GM18858 (cell line): ENCODE data around the gene RRP8.

ENCODE experiments used
- ATAC-seq: cut with Tn5 transposase; IDR thresholded peaks from one replicate; pipeline ENCODE4 v1.9.1; 2021; ENCODE audit not compliant: unreplicated experiment

Gene RRP8

GRCh38 chr11:6603287-6604080 lies at the start of gene RRP8, which contains the start of gene ILK:
Gene RRP8 (minus strand): TSS chr11:6603616. CDS start chr11:6603502, 114 bp downstream.
Gene ILK (plus strand): TSS chr11:6603774. CDS start chr11:6604272, 498 bp downstream.
- peak; percentile 57 for ATAC-seq

- ATAC-seq: no peak
Measured at GRCh38 chr11:6653097-6653496, 49.7 kb upstream of the RRP8 start.

GRCh38 chr11:6652182-6652581 lies 48.8 kb upstream of the RRP8 start:
- ATAC-seq: no peak

- ATAC-seq: no peak
Measured at GRCh38 chr11:6650980-6651379, 47.6 kb upstream of the RRP8 start.

- ATAC-seq: no peak
Measured at GRCh38 chr11:6650104-6650503, 46.7 kb upstream of the RRP8 start.

- ATAC-seq: no peak
Measured at GRCh38 chr11:6648501-6648900, 45.1 kb upstream of the RRP8 start.

- no peak for ATAC-seq
Measured at GRCh38 chr11:6647836-6648235, 44.4 kb upstream of the RRP8 start.

GRCh38 chr11:6646918-6647679 lies 43.7 kb upstream of the RRP8 start:
- peak; percentile 92 for ATAC-seq

GRCh38 chr11:6646576-6646917 lies 43.1 kb upstream of the RRP8 start:
- no peak for ATAC-seq

- no peak for ATAC-seq
Measured at GRCh38 chr11:6646071-6646470, 42.7 kb upstream of the RRP8 start.

- ATAC-seq: no peak
Measured at GRCh38 chr11:6642957-6643356, 39.5 kb upstream of the RRP8 start.

GRCh38 chr11:6640985-6641701 lies 37.7 kb upstream of the RRP8 start:
- ATAC-seq: no peak

- no peak for ATAC-seq
Measured at GRCh38 chr11:6640036-6640984, 36.9 kb upstream of the RRP8 start.

- ATAC-seq: no peak
Measured at GRCh38 chr11:6638429-6638828, 35.0 kb upstream of the RRP8 start.

GRCh38 chr11:6637871-6638270 lies 34.5 kb upstream of the RRP8 start:
- no peak for ATAC-seq

GRCh38 chr11:6636480-6636879 lies 33.1 kb upstream of the RRP8 start:
- ATAC-seq: no peak

GRCh38 chr11:6635082-6635932 lies 31.9 kb upstream of the RRP8 start:
- no peak for ATAC-seq

GRCh38 chr11:6634534-6634933 lies 31.1 kb upstream of the RRP8 start:
- no peak for ATAC-seq
